Dermis microvascular lymphatic vessel endothelial cell (primary cell): ENCODE results near the gene MDP1. TPM values are rescaled to one million over a fixed set of nuclear protein-coding genes. Genes with fewer than 3 reads are reported as not detected.

Experiments
- DNase-seq, 2 donors: peaks; one replicate each; pipeline versions ENCODE4 v3.0.0 to v3.0.0-alpha.2; 2010; ENCODE audit warnings: low read depth in 2 of 2
- total RNA-seq: library from RNA; depleted of rRNA; stranded (reverse); fragments of >200 nt; gene quantifications from 2 replicates; pipeline ENCODE4 v1.2.1, GENCODE V29; 2014

Gene MDP1
- total RNA-seq, result 7.0 and 10.0 TPM in 2 replicates

- DNase-seq, result peak; percentile 83 to 90
Observed at GRCh38 chr14:24215495-24216344, at the start of gene MDP1. TSS of gene MDP1 (minus strand) at chr14:24216066. CDS start at chr14:24215955, 111 bp downstream.

- DNase-seq, result no peak
Observed at GRCh38 chr14:24264298-24264697, 48.4 kb upstream of the MDP1 start.

- no peak for DNase-seq
Observed at GRCh38 chr14:24263848-24264247, 48.0 kb upstream of the MDP1 start.

- no peak for DNase-seq
Observed at GRCh38 chr14:24262821-24263733, 47.2 kb upstream of the MDP1 start, which contains the start of gene TGM1. TSS of gene TGM1 (minus strand) at chr14:24263177. CDS start at chr14:24262352, 825 bp downstream.

- DNase-seq, result no peak
Observed at GRCh38 chr14:24261969-24262327, 46.1 kb upstream of the MDP1 start.

- DNase-seq, result no peak
Observed at GRCh38 chr14:24261256-24261968, 45.5 kb upstream of the MDP1 start.

GRCh38 chr14:24260780-24261157, 44.9 kb upstream of the MDP1 start:
- no peak for DNase-seq

- DNase-seq, result no peak
Observed at GRCh38 chr14:24260026-24260779, 44.3 kb upstream of the MDP1 start.

- DNase-seq, result no peak
Observed at GRCh38 chr14:24259282-24260025, 43.6 kb upstream of the MDP1 start.

GRCh38 chr14:24258548-24259265, 42.8 kb upstream of the MDP1 start:
- no peak for DNase-seq

GRCh38 chr14:24258119-24258518, 42.3 kb upstream of the MDP1 start:
- DNase-seq, result no peak

GRCh38 chr14:24256960-24257359, 41.1 kb upstream of the MDP1 start:
- no peak for DNase-seq

GRCh38 chr14:24255931-24256711, 40.3 kb upstream of the MDP1 start:
- no peak for DNase-seq

GRCh38 chr14:24255438-24255837, 39.6 kb upstream of the MDP1 start:
- no peak for DNase-seq

- DNase-seq, result no peak
Observed at GRCh38 chr14:24254630-24255392, 38.9 kb upstream of the MDP1 start.

GRCh38 chr14:24253936-24254335, 38.1 kb upstream of the MDP1 start:
- no peak for DNase-seq

- no peak for DNase-seq
Observed at GRCh38 chr14:24252289-24253124, 36.6 kb upstream of the MDP1 start.
